ENCODE data around the gene CPXM2. TPM values are rescaled to one million over a fixed set of nuclear protein-coding genes. Genes with fewer than 3 reads are reported as not detected.

The CPXM2 gene
- polyA plus RNA-seq, 1 of the 3 experiments (the other 2 are of a cell fraction): not detected

DNA sequence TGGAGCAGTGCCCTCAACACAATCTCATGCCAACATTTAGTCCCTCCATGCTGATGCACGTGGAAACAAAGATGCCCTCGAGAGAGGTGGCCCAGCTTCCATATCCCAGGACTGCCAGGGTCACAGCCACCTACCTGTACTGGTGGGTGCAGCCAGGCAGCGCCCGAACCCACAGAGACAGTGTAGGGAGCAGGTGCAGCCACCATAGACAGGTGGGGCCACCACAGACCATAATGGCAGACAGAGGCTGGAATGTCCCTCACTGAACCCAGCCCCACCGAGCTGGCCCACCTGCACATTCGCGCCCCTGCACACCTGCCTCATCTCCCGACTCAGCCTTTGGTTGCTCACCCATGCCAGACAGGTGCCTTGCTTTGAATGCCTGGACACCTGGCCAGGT is 18.3 kb upstream of the CPXM2 start:
- Histone ChIP-seq H3K4me2 (no peak overlapping the region), H3K27me3 (ENCODE audit: insufficient read depth) (no peaks in the 10 kb centered on the region), H3K4me3 (ENCODE audit: low read depth in 2 of 2, low read length in 1 of 2) (no peak overlapping the region), H3K27ac (ENCODE audit: low read depth in 2 of 2, low read length in 1 of 2) (no peak overlapping the region), H3K4me1 (ENCODE audit: control insufficient read depth in 1 of 2, insufficient read depth in 2 of 2, low read depth in 1 of 2, low read length in 1 of 2) (no peaks in the 10 kb centered on the region; a peak in 1 of 4 replicates), H4K20me1 (ENCODE audit: insufficient read depth) (no peaks in the 10 kb centered on the region), H3K9me2 (no peaks in the 10 kb centered on the region), H3K9me3 (no peaks in the 10 kb centered on the region), H3K9ac (no peak overlapping the region), H3K79me2 (ENCODE audit: insufficient read depth) (no peaks in the 10 kb centered on the region), H2AFZ (ENCODE audit: low read depth) (no peak overlapping the region), H3K36me3 (replicated peaks in 1 of 2; ENCODE audit: control insufficient read depth in 1 of 2, insufficient read depth in 2 of 2, low read length in 1 of 2) (no peaks in the 10 kb centered on the region), H3F3A (replicated peaks; ENCODE audit: insufficient read depth) (no peaks in the 10 kb centered on the region)
- POLR2A ChIA-PET: no interaction called here
- TF ChIP-seq RAD21 (IDR thresholded peaks at IDR 0.05; ENCODE audit: low read length) (no peak), CHD2 (IDR thresholded peaks at IDR 0.05; ENCODE audit: low read length, partially characterized antibody) (no peak), TAF1 (IDR thresholded peaks at IDR 0.05; ENCODE audit: borderline replicate concordance, low read depth, low read length) (no peak)
- DNase-seq: no peak
- CTCF ChIA-PET: interaction anchor here (1.1 kb wide), 1 partner anchor 57 kb away, joined by 3 read pairs; no protein-coding TSS in a partner anchor
- 17% methylated on average over 3 of the region's 8 CpGs for WGBS (ENCODE audit: low lambda C conversion rate)

DNA sequence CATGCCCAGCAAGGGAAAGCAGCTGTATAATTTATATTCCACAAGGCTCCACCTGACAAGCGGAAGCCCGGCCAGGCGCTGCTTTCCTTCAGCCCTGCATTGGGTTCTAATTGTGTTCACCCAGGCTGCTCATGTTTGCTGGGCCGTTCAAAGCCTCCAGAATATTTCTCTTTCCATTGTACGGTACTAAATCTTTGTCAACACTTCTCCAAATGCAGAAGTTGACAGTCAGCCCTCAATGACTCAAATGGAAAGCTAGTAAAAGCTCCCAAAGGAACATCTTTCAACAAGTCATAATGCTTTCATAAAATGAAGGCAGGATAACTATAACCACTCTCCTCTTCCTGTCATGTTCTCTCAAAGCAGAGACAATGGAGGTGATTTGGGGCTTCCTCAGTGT is 17.8 kb upstream of the CPXM2 start:
- no peaks in the 10 kb centered on the region; a peak in 1 of 4 replicates for H3K4me1 ChIP-seq (ENCODE audit: control insufficient read depth in 1 of 2, insufficient read depth in 2 of 2, low read depth in 1 of 2, low read length in 1 of 2)
- H3K79me2 ChIP-seq (ENCODE audit: insufficient read depth): no peaks in the 10 kb centered on the region
- DNase-seq: no peak
- H3K36me3 ChIP-seq (replicated peaks in 1 of 2; ENCODE audit: control insufficient read depth in 1 of 2, insufficient read depth in 2 of 2, low read length in 1 of 2): no peaks in the 10 kb centered on the region
- H3K4me3 ChIP-seq (ENCODE audit: low read depth in 2 of 2, low read length in 1 of 2): no peak overlapping the region
- H3K27ac ChIP-seq (ENCODE audit: low read depth in 2 of 2, low read length in 1 of 2): no peak overlapping the region
- POLR2A ChIA-PET: no interaction called here
- H3K9me2 ChIP-seq: no peaks in the 10 kb centered on the region
- no peaks in the 10 kb centered on the region for H3K9me3 ChIP-seq
- H4K20me1 ChIP-seq (ENCODE audit: insufficient read depth): no peaks in the 10 kb centered on the region
- no peak overlapping the region for H2AFZ ChIP-seq (ENCODE audit: low read depth)
- no peaks in the 10 kb centered on the region for H3K27me3 ChIP-seq (ENCODE audit: insufficient read depth)
- no peak overlapping the region for H3K9ac ChIP-seq
- CTCF ChIA-PET: interaction anchor here (1.1 kb wide), 1 partner anchor 58 kb away, joined by 3 read pairs; no protein-coding TSS in a partner anchor
- H3K4me2 ChIP-seq: no peak overlapping the region
- no peaks in the 10 kb centered on the region for H3F3A ChIP-seq (replicated peaks; ENCODE audit: insufficient read depth)
- WGBS (ENCODE audit: low lambda C conversion rate): 49% methylated on average over 5 of the region's 5 CpGs
- TF ChIP-seq, protein P1, sequence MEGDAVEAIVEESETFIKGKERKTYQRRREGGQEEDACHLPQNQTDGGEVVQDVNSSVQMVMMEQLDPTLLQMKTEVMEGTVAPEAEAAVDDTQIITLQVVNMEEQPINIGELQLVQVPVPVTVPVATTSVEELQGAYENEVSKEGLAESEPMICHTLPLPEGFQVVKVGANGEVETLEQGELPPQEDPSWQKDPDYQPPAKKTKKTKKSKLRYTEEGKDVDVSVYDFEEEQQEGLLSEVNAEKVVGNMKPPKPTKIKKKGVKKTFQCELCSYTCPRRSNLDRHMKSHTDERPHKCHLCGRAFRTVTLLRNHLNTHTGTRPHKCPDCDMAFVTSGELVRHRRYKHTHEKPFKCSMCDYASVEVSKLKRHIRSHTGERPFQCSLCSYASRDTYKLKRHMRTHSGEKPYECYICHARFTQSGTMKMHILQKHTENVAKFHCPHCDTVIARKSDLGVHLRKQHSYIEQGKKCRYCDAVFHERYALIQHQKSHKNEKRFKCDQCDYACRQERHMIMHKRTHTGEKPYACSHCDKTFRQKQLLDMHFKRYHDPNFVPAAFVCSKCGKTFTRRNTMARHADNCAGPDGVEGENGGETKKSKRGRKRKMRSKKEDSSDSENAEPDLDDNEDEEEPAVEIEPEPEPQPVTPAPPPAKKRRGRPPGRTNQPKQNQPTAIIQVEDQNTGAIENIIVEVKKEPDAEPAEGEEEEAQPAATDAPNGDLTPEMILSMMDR (IDR thresholded peaks at IDR 0.05): no peak
- TF ChIP-seq SIN3A (IDR thresholded peaks at IDR 0.05; ENCODE audit: borderline replicate concordance, low read depth, low read length) (no peak), RXRA (IDR thresholded peaks at IDR 0.05; ENCODE audit: borderline replicate concordance, low read depth) (no peak), NFIC (IDR thresholded peaks at IDR 0.05; ENCODE audit: borderline replicate concordance) (no peak), FOSL2 (IDR thresholded peaks at IDR 0.05; ENCODE audit: borderline replicate concordance, low read depth) (no peak), MEF2A (IDR thresholded peaks at IDR 0.05; ENCODE audit: borderline replicate concordance, low read depth) (no peak), CHD2 (IDR thresholded peaks at IDR 0.05; ENCODE audit: low read length, partially characterized antibody) (no peak), FOXM1 (IDR thresholded peaks at IDR 0.05; ENCODE audit: low read depth) (no peak), RAD21 (IDR thresholded peaks at IDR 0.05; ENCODE audit: low read length) (no peak), EP300 (IDR thresholded peaks at IDR 0.05; ENCODE audit: borderline replicate concordance in 1 of 2, low read depth in 1 of 2, low read length in 1 of 2) (no peak), POLR2AphosphoS5 (IDR thresholded peaks at IDR 0.05; ENCODE audit: low read depth, low read length) (no peak), MXI1 (IDR thresholded peaks at IDR 0.05; ENCODE audit: low read depth, low read length) (no peak)
- TF ChIP-seq, protein P2, sequence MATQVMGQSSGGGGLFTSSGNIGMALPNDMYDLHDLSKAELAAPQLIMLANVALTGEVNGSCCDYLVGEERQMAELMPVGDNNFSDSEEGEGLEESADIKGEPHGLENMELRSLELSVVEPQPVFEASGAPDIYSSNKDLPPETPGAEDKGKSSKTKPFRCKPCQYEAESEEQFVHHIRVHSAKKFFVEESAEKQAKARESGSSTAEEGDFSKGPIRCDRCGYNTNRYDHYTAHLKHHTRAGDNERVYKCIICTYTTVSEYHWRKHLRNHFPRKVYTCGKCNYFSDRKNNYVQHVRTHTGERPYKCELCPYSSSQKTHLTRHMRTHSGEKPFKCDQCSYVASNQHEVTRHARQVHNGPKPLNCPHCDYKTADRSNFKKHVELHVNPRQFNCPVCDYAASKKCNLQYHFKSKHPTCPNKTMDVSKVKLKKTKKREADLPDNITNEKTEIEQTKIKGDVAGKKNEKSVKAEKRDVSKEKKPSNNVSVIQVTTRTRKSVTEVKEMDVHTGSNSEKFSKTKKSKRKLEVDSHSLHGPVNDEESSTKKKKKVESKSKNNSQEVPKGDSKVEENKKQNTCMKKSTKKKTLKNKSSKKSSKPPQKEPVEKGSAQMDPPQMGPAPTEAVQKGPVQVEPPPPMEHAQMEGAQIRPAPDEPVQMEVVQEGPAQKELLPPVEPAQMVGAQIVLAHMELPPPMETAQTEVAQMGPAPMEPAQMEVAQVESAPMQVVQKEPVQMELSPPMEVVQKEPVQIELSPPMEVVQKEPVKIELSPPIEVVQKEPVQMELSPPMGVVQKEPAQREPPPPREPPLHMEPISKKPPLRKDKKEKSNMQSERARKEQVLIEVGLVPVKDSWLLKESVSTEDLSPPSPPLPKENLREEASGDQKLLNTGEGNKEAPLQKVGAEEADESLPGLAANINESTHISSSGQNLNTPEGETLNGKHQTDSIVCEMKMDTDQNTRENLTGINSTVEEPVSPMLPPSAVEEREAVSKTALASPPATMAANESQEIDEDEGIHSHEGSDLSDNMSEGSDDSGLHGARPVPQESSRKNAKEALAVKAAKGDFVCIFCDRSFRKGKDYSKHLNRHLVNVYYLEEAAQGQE (IDR thresholded peaks at IDR 0.05; ENCODE audit: low read depth, low read length): no peak
- TF ChIP-seq, protein P3, sequence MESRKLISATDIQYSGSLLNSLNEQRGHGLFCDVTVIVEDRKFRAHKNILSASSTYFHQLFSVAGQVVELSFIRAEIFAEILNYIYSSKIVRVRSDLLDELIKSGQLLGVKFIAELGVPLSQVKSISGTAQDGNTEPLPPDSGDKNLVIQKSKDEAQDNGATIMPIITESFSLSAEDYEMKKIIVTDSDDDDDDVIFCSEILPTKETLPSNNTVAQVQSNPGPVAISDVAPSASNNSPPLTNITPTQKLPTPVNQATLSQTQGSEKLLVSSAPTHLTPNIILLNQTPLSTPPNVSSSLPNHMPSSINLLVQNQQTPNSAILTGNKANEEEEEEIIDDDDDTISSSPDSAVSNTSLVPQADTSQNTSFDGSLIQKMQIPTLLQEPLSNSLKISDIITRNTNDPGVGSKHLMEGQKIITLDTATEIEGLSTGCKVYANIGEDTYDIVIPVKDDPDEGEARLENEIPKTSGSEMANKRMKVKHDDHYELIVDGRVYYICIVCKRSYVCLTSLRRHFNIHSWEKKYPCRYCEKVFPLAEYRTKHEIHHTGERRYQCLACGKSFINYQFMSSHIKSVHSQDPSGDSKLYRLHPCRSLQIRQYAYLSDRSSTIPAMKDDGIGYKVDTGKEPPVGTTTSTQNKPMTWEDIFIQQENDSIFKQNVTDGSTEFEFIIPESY (IDR thresholded peaks at IDR 0.05; ENCODE audit: borderline replicate concordance, low read depth): no peak
- TF ChIP-seq, protein P4, sequence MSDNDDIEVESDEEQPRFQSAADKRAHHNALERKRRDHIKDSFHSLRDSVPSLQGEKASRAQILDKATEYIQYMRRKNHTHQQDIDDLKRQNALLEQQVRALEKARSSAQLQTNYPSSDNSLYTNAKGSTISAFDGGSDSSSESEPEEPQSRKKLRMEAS (IDR thresholded peaks at IDR 0.05; ENCODE audit: low read depth): no peak
- TF ChIP-seq, protein P5, sequence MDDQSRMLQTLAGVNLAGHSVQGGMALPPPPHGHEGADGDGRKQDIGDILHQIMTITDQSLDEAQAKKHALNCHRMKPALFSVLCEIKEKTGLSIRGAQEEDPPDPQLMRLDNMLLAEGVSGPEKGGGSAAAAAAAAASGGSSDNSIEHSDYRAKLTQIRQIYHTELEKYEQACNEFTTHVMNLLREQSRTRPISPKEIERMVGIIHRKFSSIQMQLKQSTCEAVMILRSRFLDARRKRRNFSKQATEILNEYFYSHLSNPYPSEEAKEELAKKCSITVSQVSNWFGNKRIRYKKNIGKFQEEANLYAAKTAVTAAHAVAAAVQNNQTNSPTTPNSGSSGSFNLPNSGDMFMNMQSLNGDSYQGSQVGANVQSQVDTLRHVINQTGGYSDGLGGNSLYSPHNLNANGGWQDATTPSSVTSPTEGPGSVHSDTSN (IDR thresholded peaks at IDR 0.05): no peak
- TF ChIP-seq, protein P6, sequence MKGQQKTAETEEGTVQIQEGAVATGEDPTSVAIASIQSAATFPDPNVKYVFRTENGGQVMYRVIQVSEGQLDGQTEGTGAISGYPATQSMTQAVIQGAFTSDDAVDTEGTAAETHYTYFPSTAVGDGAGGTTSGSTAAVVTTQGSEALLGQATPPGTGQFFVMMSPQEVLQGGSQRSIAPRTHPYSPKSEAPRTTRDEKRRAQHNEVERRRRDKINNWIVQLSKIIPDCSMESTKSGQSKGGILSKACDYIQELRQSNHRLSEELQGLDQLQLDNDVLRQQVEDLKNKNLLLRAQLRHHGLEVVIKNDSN (IDR thresholded peaks at IDR 0.05; ENCODE audit: borderline replicate concordance, low read depth): no peak

Data from SK-N-SH (cell line).